GF-D8 (cell line): ENCODE results near the gene MAIP1.

Source experiments
- DNase-seq: peaks from one replicate; lab custom pipeline; 2025; lab: John Stamatoyannopoulos, UW

MAIP1 gene

GRCh38 chr2:199991691-199992090 lies 36.3 kb downstream of the MAIP1 start:
- DNase-seq: no peak

- no peak for DNase-seq
Observed at GRCh38 chr2:199992296-199992695, 36.9 kb downstream of the MAIP1 start.

- DNase-seq: no peak
Observed at GRCh38 chr2:199994371-199994770, 39.0 kb downstream of the MAIP1 start.

GRCh38 chr2:199994896-199995295 lies 39.5 kb downstream of the MAIP1 start:
- no peak for DNase-seq

DNA sequence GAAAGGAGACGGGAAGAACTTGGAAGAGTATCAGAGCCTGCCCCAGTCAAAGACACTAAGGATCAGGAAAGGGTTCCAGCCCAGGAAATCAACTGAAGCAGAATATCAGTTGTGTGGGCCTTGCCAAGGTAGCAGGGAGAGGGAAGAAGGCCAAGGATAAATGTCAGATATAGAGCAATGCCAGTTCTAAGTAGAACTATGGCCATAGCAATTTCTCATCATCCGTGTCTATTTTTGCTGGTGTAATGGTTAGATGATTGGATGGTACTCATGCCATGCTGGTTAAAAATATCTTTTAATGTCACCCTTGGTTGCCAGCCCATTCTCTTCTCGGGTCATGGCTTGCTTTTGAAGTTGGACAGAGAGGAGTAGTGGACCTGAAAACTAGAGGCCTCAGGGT lies 41.9 kb downstream of the MAIP1 start:
- no peak for DNase-seq

DNA sequence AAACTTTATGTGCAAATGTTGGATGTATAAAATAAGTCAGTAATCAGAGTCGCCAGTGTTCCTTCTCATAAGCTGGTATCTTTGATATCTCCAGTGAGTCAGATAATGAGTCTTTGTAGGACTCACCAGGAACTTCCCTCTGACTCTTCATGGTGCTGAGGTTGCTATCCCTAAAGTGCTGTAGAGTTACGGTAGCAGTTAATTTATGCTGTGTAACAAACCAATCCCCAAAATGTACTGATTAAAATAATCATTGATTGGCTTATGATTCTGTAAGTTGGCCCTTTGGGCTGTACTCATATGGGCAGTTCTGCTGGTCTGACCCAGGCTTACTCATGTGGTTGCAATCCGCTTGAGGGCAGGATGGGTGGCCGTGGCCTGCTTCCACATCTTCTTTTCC lies 43.8 kb downstream of the MAIP1 start:
- no peak for DNase-seq

DNA sequence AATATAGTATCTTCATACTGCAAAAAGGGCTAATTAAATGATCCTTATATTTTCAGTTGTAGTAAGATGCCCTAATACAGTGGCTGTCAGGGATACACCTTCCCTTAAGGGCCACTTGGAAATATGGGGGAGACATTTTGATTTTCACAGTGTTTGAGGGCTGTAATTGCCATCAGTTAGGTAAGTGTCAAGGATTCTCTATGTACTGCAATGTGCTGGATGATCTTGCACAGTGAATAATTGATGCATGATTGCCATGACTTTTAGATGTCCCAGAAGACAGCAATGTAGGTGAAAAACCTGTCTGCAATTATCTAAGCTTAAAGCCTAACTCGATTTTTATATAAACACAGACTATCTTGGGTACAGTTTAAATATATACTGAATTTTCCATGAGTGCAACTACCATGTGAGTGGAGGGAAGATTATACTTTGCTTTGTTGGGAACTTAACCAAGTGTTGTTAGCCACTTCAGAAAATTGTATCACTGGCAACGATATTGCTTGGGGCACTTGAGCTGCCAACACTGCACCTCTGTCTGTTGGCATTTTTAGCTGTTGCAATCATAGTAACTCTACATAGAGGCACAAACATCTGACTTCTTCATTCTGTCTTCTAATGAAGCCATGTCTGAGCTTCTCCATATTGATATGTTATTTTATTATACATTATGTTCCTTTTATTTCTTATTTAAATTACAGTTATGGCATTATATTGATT lies 45.2 kb downstream of the MAIP1 start:
- no peak for DNase-seq

- DNase-seq: no peak
Observed at GRCh38 chr2:200003444-200003843, 48.1 kb downstream of the MAIP1 start.

- no peak for DNase-seq
Observed at GRCh38 chr2:200005675-200006074, 50.3 kb downstream of the MAIP1 start.

- no peak for DNase-seq
Observed at GRCh38 chr2:200007306-200007705, 51.9 kb downstream of the MAIP1 start.

- no peak for DNase-seq
Observed at GRCh38 chr2:200012401-200012800, 57.0 kb downstream of the MAIP1 start.
